Smooth muscle cell (in vitro differentiated cells): ENCODE measurements around the gene KIF26B. TPM values are rescaled to one million over a fixed set of nuclear protein-coding genes. Genes with fewer than 3 reads are reported as not detected.

ENCODE experiments used
- DNase-seq: peaks from one replicate; lab custom pipeline; 2025; ENCODE audit not compliant: unreplicated experiment; lab: John Stamatoyannopoulos, UW
- H2AFZ ChIP-seq: fragments of 200-600 bp; sonication (generic); 2 replicates; pipeline ENCODE4 v1.6.0; 2016; ENCODE audit warnings: antibody characterized with exemption, low read depth, mild to moderate bottlenecking
- H3F3A ChIP-seq: fragments of 200-600 bp; sonication (generic); 2 replicates; pipeline ENCODE4 v1.6.0; 2017; ENCODE audit warnings: antibody characterized with exemption, low read depth
- H3K27ac ChIP-seq: fragments of 200-600 bp; sonication (generic); 2 replicates; pipeline ENCODE4 v1.5.1; 2016; ENCODE audit warnings: low read depth, mild to moderate bottlenecking
- H3K27me3 ChIP-seq: fragments of 200-600 bp; sonication (generic); 2 replicates; pipeline ENCODE4 v1.6.1; 2016; ENCODE audit warnings: low read depth, mild to moderate bottlenecking
- H3K36me3 ChIP-seq: fragments of 200-600 bp; sonication (generic); 2 replicates; pipeline ENCODE4 v1.5.1; 2016; ENCODE audit warnings: low read depth
- H3K4me1 ChIP-seq: fragments of 200-600 bp; sonication (generic); 2 replicates; pipeline ENCODE4 v1.5.1; 2016; ENCODE audit warnings: low read depth
- H3K4me2 ChIP-seq: fragments of 200-600 bp; sonication (generic); 2 replicates; pipeline ENCODE4 v1.6.0; 2016; ENCODE audit warnings: mild to moderate bottlenecking
- H3K4me3 ChIP-seq: fragments of 200-600 bp; sonication (generic); 2 replicates; pipeline ENCODE4 v1.5.1; 2016; ENCODE audit warnings: mild to moderate bottlenecking
- H3K79me2 ChIP-seq: fragments of 200-600 bp; sonication (generic); 2 replicates; pipeline ENCODE4 v1.6.0; 2016; ENCODE audit warnings: low read depth, mild to moderate bottlenecking
- H3K9ac ChIP-seq: fragments of 200-600 bp; sonication (generic); 2 replicates; pipeline ENCODE4 v1.6.0; 2016; ENCODE audit warnings: low read depth
- H3K9me3 ChIP-seq: fragments of 200-600 bp; sonication (generic); replicated peaks from 2 replicates; pipeline ENCODE4 v1.5.1; 2016; ENCODE audit warnings: low read depth
- H4K20me1 ChIP-seq: fragments of 200-600 bp; sonication (generic); 2 replicates; pipeline ENCODE4 v1.6.0; 2016; ENCODE audit warnings: low read depth
- CTCF ChIP-seq: fragments of 200-600 bp; sonication (generic); IDR thresholded peaks from 2 replicates; pipeline ENCODE4 v1.5.1; 2017; ENCODE audit warnings: borderline replicate concordance, mild to moderate bottlenecking, antibody characterized with exemption; ENCODE audit not compliant: insufficient read depth, poor library complexity, severe bottlenecking
- WGBS: methylation state at CpG from one replicate; pipeline ENCODE4 v1.1.7; 2016; ENCODE audit warnings: low lambda C conversion rate; 5-methylcytosine and 5-hydroxymethylcytosine counted together
- polyA plus RNA-seq: library from polyadenylated mRNA; unstranded; fragments of >200 nt; fragmentation: Nextera tagmentation; extraction: Ambion mirVana; gene quantifications from 2 replicates; pipeline ENCODE4 v1.2.1, GENCODE V29; 2016
- total RNA-seq: library from RNA; depleted of rRNA; stranded (reverse); fragments of >200 nt; gene quantifications from 2 replicates; pipeline ENCODE4 v1.2.3, GENCODE V29; 2014

Gene KIF26B
- total and polyA plus RNA-seq, 2 experiments from 2014 or later: 24.9 to 43.3 TPM

- DNase-seq: no peak
- Histone ChIP-seq H3K9ac (no peak overlapping the region), H2AFZ (no peak overlapping the region), H3F3A (peaks cover 8% of the 10 kb centered on the region), H3K4me1 (no peaks in the 10 kb centered on the region), H3K27ac (no peak overlapping the region), H3K27me3 (no peaks in the 10 kb centered on the region), H3K36me3 (no peaks in the 10 kb centered on the region), H4K20me1 (peaks cover 89% of the 10 kb centered on the region), H3K4me3 (no peak overlapping the region), H3K9me3 (no peaks in the 10 kb centered on the region), H3K79me2 (peaks cover 10% of the 10 kb centered on the region), H3K4me2 (no peak overlapping the region)
- no peak for TF ChIP-seq CTCF
- 91% methylated on average over 3 of the region's 3 CpGs for WGBS
These were observed 276.9 kb downstream of the KIF26B start for GRCh38 chr1:245431706-245432105.

- Histone ChIP-seq H3K27me3 (no peaks in the 10 kb centered on the region), H3K36me3 (no peaks in the 10 kb centered on the region), H3K9me3 (no peaks in the 10 kb centered on the region), H2AFZ (no peak overlapping the region), H3K9ac (no peak overlapping the region), H3K79me2 (peaks cover 11% of the 10 kb centered on the region), H3K4me3 (no peak overlapping the region), H4K20me1 (peaks cover 89% of the 10 kb centered on the region), H3K27ac (no peak overlapping the region), H3K4me1 (no peaks in the 10 kb centered on the region), H3K4me2 (no peak overlapping the region), H3F3A (peaks cover 8% of the 10 kb centered on the region)
- no peak for TF ChIP-seq CTCF
- no peak for DNase-seq
- 93% methylated on average over 9 of the region's 9 CpGs for WGBS
These were observed 277.6 kb downstream of the KIF26B start for GRCh38 chr1:245432228-245432875.

GRCh38 chr1:245433561-245433960 is 278.8 kb downstream of the KIF26B start:
- DNase-seq: no peak
- TF ChIP-seq CTCF: no peak
- Histone ChIP-seq H3K4me3 (no peak overlapping the region), H3K9ac (no peak overlapping the region), H3K9me3 (no peaks in the 10 kb centered on the region), H3F3A (no peaks in the 10 kb centered on the region), H3K4me2 (no peak overlapping the region), H3K27ac (no peak overlapping the region), H2AFZ (no peak overlapping the region), H3K4me1 (no peaks in the 10 kb centered on the region), H3K36me3 (no peaks in the 10 kb centered on the region), H4K20me1 (peaks cover 88% of the 10 kb centered on the region), H3K79me2 (peaks cover 21% of the 10 kb centered on the region), H3K27me3 (no peaks in the 10 kb centered on the region)
- 47% methylated on average over 2 of the region's 2 CpGs for WGBS

GRCh38 chr1:245434280-245434679 is 279.5 kb downstream of the KIF26B start:
- Histone ChIP-seq H3K36me3 (no peaks in the 10 kb centered on the region), H3K9me3 (no peaks in the 10 kb centered on the region), H3K4me1 (no peaks in the 10 kb centered on the region), H3K27ac (no peak overlapping the region), H3K4me2 (no peak overlapping the region), H3K79me2 (peaks cover 26% of the 10 kb centered on the region), H4K20me1 (peaks cover 86% of the 10 kb centered on the region), H3F3A (no peaks in the 10 kb centered on the region), H3K9ac (no peak overlapping the region), H2AFZ (no peak overlapping the region), H3K27me3 (no peaks in the 10 kb centered on the region), H3K4me3 (no peak overlapping the region)
- DNase-seq: no peak
- 94% methylated on average over 1 of the region's 1 CpG for WGBS
- TF ChIP-seq CTCF: no peak
